ENCODE data around the gene HSPA12B.

DNA sequence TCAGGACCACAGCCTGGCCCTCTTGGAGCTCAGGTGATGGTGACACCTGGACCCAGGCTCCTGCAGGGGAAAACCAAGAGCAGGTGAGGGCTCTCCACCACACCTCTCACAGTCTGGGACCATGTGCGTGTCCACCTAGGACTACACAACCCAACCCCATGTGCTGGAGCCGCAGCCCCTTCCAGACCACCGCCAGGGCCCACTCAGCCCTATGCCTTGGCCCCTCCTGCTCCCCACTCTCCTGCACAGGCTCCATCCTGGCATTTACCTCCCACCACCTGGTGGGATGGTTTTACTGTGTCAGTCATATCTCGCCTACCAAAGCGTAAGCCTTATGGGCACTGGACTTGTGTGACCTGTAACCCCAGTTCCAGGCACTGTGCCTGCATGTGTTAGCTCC is 37.6 kb upstream of the HSPA12B start:
- TF ChIP-seq, protein P1, sequence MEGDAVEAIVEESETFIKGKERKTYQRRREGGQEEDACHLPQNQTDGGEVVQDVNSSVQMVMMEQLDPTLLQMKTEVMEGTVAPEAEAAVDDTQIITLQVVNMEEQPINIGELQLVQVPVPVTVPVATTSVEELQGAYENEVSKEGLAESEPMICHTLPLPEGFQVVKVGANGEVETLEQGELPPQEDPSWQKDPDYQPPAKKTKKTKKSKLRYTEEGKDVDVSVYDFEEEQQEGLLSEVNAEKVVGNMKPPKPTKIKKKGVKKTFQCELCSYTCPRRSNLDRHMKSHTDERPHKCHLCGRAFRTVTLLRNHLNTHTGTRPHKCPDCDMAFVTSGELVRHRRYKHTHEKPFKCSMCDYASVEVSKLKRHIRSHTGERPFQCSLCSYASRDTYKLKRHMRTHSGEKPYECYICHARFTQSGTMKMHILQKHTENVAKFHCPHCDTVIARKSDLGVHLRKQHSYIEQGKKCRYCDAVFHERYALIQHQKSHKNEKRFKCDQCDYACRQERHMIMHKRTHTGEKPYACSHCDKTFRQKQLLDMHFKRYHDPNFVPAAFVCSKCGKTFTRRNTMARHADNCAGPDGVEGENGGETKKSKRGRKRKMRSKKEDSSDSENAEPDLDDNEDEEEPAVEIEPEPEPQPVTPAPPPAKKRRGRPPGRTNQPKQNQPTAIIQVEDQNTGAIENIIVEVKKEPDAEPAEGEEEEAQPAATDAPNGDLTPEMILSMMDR (IDR thresholded peaks at IDR 0.05; ENCODE audit: poor library complexity, severe bottlenecking) = no peak
- TF ChIP-seq, protein P2, sequence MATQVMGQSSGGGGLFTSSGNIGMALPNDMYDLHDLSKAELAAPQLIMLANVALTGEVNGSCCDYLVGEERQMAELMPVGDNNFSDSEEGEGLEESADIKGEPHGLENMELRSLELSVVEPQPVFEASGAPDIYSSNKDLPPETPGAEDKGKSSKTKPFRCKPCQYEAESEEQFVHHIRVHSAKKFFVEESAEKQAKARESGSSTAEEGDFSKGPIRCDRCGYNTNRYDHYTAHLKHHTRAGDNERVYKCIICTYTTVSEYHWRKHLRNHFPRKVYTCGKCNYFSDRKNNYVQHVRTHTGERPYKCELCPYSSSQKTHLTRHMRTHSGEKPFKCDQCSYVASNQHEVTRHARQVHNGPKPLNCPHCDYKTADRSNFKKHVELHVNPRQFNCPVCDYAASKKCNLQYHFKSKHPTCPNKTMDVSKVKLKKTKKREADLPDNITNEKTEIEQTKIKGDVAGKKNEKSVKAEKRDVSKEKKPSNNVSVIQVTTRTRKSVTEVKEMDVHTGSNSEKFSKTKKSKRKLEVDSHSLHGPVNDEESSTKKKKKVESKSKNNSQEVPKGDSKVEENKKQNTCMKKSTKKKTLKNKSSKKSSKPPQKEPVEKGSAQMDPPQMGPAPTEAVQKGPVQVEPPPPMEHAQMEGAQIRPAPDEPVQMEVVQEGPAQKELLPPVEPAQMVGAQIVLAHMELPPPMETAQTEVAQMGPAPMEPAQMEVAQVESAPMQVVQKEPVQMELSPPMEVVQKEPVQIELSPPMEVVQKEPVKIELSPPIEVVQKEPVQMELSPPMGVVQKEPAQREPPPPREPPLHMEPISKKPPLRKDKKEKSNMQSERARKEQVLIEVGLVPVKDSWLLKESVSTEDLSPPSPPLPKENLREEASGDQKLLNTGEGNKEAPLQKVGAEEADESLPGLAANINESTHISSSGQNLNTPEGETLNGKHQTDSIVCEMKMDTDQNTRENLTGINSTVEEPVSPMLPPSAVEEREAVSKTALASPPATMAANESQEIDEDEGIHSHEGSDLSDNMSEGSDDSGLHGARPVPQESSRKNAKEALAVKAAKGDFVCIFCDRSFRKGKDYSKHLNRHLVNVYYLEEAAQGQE (IDR thresholded peaks at IDR 0.05; ENCODE audit: borderline replicate concordance) = no peak
- TF ChIP-seq POLR2AphosphoS5 (IDR thresholded peaks at IDR 0.05) (no peak), RAD21 (conservative IDR thresholded peaks at IDR 0.05) (no peak), EP300 (conservative IDR thresholded peaks at IDR 0.05; ENCODE audit: poor library complexity, severe bottlenecking) (no peak), TAF1 (IDR thresholded peaks at IDR 0.05; ENCODE audit: low read depth) (no peak), SMC3 (conservative IDR thresholded peaks at IDR 0.05; ENCODE audit: poor library complexity) (no peak), EZH2 (IDR thresholded peaks at IDR 0.05; ENCODE audit: borderline replicate concordance, insufficient read depth, low read length, poor library complexity, severe bottlenecking) (no peak)
